ENCODE results near the gene PSME2. TPM values are rescaled to one million over a fixed set of nuclear protein-coding genes. Genes with fewer than 3 reads are reported as not detected.

PSME2 gene
- polyA plus RNA-seq, 1 donor (not counting 4 experiments of a cell fraction or from before 2014, with no cell fraction given), result 158 TPM

- no peak for FAIRE-seq
- peaks cover 17 to 29% of the 10 kb centered on the region in 2 experiments for H3K36me3 ChIP-seq (ENCODE audit: control insufficient read depth in 2 of 2, extremely low read depth in 1 of 2, insufficient read depth in 2 of 2, low read length in 2 of 2)
- peak overlapping the region; percentile 85 for H3K27ac ChIP-seq (ENCODE audit: control insufficient read depth, insufficient read depth, low read length)
- peak overlapping the region; percentile 88 for H3K9ac ChIP-seq (ENCODE audit: control insufficient read depth, extremely low read depth, insufficient read depth, low read length)
- H3K9me1 ChIP-seq (ENCODE audit: control insufficient read depth, extremely low read depth, insufficient read depth, low read length), result peaks cover 2% of the 10 kb centered on the region
- no peaks in the 10 kb centered on the region for H4K20me1 ChIP-seq (ENCODE audit: control insufficient read depth, extremely low read depth, insufficient read depth, low read length)
- dilution Hi-C loops (cut with MboI; ENCODE audit: extremely low pct_ligation_motif_present, low sequenced_read_pairs), result no loop called here
- no peaks in the 10 kb centered on the region for H3K9me3 ChIP-seq (ENCODE audit: control insufficient read depth, low read depth, low read length)
- H3K4me2 ChIP-seq (ENCODE audit: control insufficient read depth, extremely low read depth, insufficient read depth, low read depth, low read length), result peak overlapping the region; percentile 93
- TF ChIP-seq EZH2 (IDR thresholded peaks at IDR 0.05; ENCODE audit: low read length), result no peak
- H3K4me3 ChIP-seq (ENCODE audit: control insufficient read depth in 2 of 3, extremely low read depth in 1 of 3, insufficient read depth in 2 of 3, low read depth in 1 of 3, low read length in 3 of 3), result peak overlapping the region in 2 of 3 experiments; percentile 79 to 97
- H3K27me3 ChIP-seq (ENCODE audit: control insufficient read depth, extremely low read depth, insufficient read depth, low read length), result no peaks in the 10 kb centered on the region
- H3K79me2 ChIP-seq (ENCODE audit: control insufficient read depth, insufficient read depth, low read length), result peaks cover 59% of the 10 kb centered on the region
- no peak overlapping the region for H2AFZ ChIP-seq (ENCODE audit: control insufficient read depth, low read length)
- DNase-seq (ENCODE audit: low read depth, low spot score), result no peak
- H3K4me1 ChIP-seq (ENCODE audit: control insufficient read depth, extremely low read depth, insufficient read depth, low read length), result peaks cover 27% of the 10 kb centered on the region
Measured at GRCh38 chr14:24145219-24145618, 1.2 kb downstream of the PSME2 start.

GRCh38 chr14:24144451-24144850 lies 2.0 kb downstream of the PSME2 start:
- H3K4me3 ChIP-seq (ENCODE audit: control insufficient read depth in 2 of 3, extremely low read depth in 1 of 3, insufficient read depth in 2 of 3, low read depth in 1 of 3, low read length in 3 of 3), result no peak overlapping the region
- H3K27ac ChIP-seq (ENCODE audit: control insufficient read depth, insufficient read depth, low read length), result no peak overlapping the region
- H3K36me3 ChIP-seq (ENCODE audit: control insufficient read depth in 2 of 2, extremely low read depth in 1 of 2, insufficient read depth in 2 of 2, low read length in 2 of 2), result peaks cover 11 to 21% of the 10 kb centered on the region in 2 experiments
- peaks cover 2% of the 10 kb centered on the region for H3K9me1 ChIP-seq (ENCODE audit: control insufficient read depth, extremely low read depth, insufficient read depth, low read length)
- FAIRE-seq (no peak), DNase-seq (ENCODE audit: low read depth, low spot score) (no peak)
- no peak overlapping the region for H3K9ac ChIP-seq (ENCODE audit: control insufficient read depth, extremely low read depth, insufficient read depth, low read length)
- peaks cover 56% of the 10 kb centered on the region for H3K79me2 ChIP-seq (ENCODE audit: control insufficient read depth, insufficient read depth, low read length)
- no peaks in the 10 kb centered on the region for H3K9me3 ChIP-seq (ENCODE audit: control insufficient read depth, low read depth, low read length)
- no peak overlapping the region for H2AFZ ChIP-seq (ENCODE audit: control insufficient read depth, low read length)
- dilution Hi-C loops (cut with MboI; ENCODE audit: extremely low pct_ligation_motif_present, low sequenced_read_pairs), result no loop called here
- H3K4me1 ChIP-seq (ENCODE audit: control insufficient read depth, extremely low read depth, insufficient read depth, low read length), result peaks cover 32% of the 10 kb centered on the region
- no peak for TF ChIP-seq EZH2 (IDR thresholded peaks at IDR 0.05; ENCODE audit: low read length)
- no peak for TF ChIP-seq CTCF (optimal IDR thresholded peaks at IDR 0.05 in 1 of 3, IDR thresholded peaks at IDR 0.05 in 1 of 3, conservative IDR thresholded peaks at IDR 0.05 in 1 of 3; ENCODE audit: extremely low read depth in 1 of 3, insufficient read depth in 2 of 3, low read length in 3 of 3)
- no peak overlapping the region for H3K4me2 ChIP-seq (ENCODE audit: control insufficient read depth, extremely low read depth, insufficient read depth, low read depth, low read length)
- H4K20me1 ChIP-seq (ENCODE audit: control insufficient read depth, extremely low read depth, insufficient read depth, low read length), result no peaks in the 10 kb centered on the region
- no peaks in the 10 kb centered on the region for H3K27me3 ChIP-seq (ENCODE audit: control insufficient read depth, extremely low read depth, insufficient read depth, low read length)

DNA sequence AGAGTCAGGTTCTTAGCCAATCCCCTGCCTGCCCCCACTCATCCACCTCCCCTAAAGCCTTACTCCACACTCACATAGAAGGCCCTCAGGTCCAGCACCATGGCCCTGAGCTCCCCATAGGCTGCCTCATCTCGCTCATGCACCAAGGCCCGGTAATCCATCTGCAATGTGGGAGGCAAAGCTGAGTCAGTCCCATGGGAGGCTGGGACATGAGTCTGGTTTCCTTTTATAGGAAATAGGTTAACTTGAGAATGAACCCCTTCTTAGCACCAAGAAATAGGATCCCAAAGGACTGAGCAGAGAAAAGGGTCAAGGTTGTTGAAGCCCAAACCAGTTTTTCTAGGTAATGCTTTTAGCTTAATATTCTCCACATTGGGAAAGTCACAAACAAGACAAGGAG lies 2.9 kb downstream of the PSME2 start:
- peaks cover 29% of the 10 kb centered on the region for H3K4me1 ChIP-seq (ENCODE audit: control insufficient read depth, extremely low read depth, insufficient read depth, low read length)
- no peak overlapping the region for H3K4me2 ChIP-seq (ENCODE audit: control insufficient read depth, extremely low read depth, insufficient read depth, low read depth, low read length)
- H3K36me3 ChIP-seq (ENCODE audit: control insufficient read depth in 2 of 2, extremely low read depth in 1 of 2, insufficient read depth in 2 of 2, low read length in 2 of 2), result peaks cover 10 to 21% of the 10 kb centered on the region in 2 experiments
- dilution Hi-C loops (cut with MboI; ENCODE audit: extremely low pct_ligation_motif_present, low sequenced_read_pairs), result no loop called here
- no peak overlapping the region for H3K4me3 ChIP-seq (ENCODE audit: control insufficient read depth in 2 of 3, extremely low read depth in 1 of 3, insufficient read depth in 2 of 3, low read depth in 1 of 3, low read length in 3 of 3)
- H3K27ac ChIP-seq (ENCODE audit: control insufficient read depth, insufficient read depth, low read length), result no peak overlapping the region
- no peak for DNase-seq (ENCODE audit: low read depth, low spot score)
- no peak overlapping the region for H2AFZ ChIP-seq (ENCODE audit: control insufficient read depth, low read length)
- TF ChIP-seq CTCF (optimal IDR thresholded peaks at IDR 0.05 in 1 of 3, IDR thresholded peaks at IDR 0.05 in 1 of 3, conservative IDR thresholded peaks at IDR 0.05 in 1 of 3; ENCODE audit: extremely low read depth in 1 of 3, insufficient read depth in 2 of 3, low read length in 3 of 3), result no peak
- TF ChIP-seq EZH2 (IDR thresholded peaks at IDR 0.05; ENCODE audit: low read length), result no peak
- H3K9ac ChIP-seq (ENCODE audit: control insufficient read depth, extremely low read depth, insufficient read depth, low read length), result no peak overlapping the region
- H4K20me1 ChIP-seq (ENCODE audit: control insufficient read depth, extremely low read depth, insufficient read depth, low read length), result no peaks in the 10 kb centered on the region
- no peaks in the 10 kb centered on the region for H3K9me3 ChIP-seq (ENCODE audit: control insufficient read depth, low read depth, low read length)
- peaks cover 57% of the 10 kb centered on the region for H3K79me2 ChIP-seq (ENCODE audit: control insufficient read depth, insufficient read depth, low read length)
- peaks cover 4% of the 10 kb centered on the region for H3K9me1 ChIP-seq (ENCODE audit: control insufficient read depth, extremely low read depth, insufficient read depth, low read length)
- no peaks in the 10 kb centered on the region for H3K27me3 ChIP-seq (ENCODE audit: control insufficient read depth, extremely low read depth, insufficient read depth, low read length)
- no peak for FAIRE-seq
